NCI-H1092 treated with DMSO at 0.1 percent for 48 hours (cell line): Measurements from ENCODE around the gene CREG2.
"Not testable (repeated sequence)": the region's sequence is repeated elsewhere in the genome, so short reads cannot be mapped to it uniquely, and the experiment has no call there.

ENCODE experiments used
- DNase-seq: peaks from one replicate; lab custom pipeline; 2025; lab: John Stamatoyannopoulos, UW

CREG2 gene

GRCh38 chr2:101372792-101373191 is 14.5 kb downstream of the CREG2 start:
- no peak for DNase-seq

GRCh38 chr2:101371636-101372035 is 15.7 kb downstream of the CREG2 start:
- no peak for DNase-seq

- DNase-seq, result no peak
These were observed 18.2 kb downstream of the CREG2 start for GRCh38 chr2:101369100-101369499.

GRCh38 chr2:101368376-101368775 is 18.9 kb downstream of the CREG2 start:
- no peak for DNase-seq

- no peak for DNase-seq
These were observed 19.8 kb downstream of the CREG2 start for GRCh38 chr2:101367508-101367907.

DNA sequence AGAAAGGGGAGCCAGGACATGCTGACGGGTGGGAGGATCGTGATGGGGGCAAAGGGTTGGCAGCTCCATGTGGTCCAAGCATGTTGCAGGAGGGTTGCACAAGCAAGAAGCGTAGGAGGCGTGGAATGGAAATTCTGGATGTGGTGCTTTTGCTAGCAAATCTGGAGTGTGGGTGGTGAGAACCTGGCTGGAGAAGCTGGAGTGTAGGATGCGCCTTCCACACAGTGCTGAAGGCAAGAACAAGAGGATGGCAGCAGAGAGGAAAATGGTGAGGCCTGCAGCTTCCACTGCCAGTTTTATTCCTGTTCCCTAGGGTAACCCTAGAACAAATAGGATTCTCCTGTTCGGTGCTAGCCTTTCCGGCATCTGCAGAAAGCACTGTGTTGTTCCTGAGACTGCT is 22.4 kb downstream of the CREG2 start:
- DNase-seq, result no peak

DNA sequence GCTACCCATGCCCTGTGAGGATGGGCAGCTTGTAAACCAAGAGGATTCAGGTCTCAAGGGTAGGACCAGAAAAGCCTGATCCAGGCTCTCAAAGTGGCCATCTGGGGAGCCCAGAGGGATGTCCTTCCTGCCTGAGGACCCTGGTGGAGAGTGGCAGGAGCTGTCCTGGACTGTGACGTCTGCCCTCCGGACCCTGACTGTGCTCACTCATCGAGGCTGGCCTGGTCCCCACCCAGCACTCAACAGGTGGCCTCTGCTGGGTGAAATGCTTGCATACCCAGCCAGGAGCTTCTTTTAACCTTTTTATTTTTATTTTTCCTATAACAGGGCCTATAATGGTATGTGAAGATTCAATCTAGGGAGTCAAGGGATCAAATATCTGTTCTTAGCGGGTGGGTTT is 24.5 kb downstream of the CREG2 start:
- DNase-seq, result no peak

- DNase-seq, result no peak
These were observed 25.0 kb downstream of the CREG2 start for GRCh38 chr2:101362316-101362715.

DNA sequence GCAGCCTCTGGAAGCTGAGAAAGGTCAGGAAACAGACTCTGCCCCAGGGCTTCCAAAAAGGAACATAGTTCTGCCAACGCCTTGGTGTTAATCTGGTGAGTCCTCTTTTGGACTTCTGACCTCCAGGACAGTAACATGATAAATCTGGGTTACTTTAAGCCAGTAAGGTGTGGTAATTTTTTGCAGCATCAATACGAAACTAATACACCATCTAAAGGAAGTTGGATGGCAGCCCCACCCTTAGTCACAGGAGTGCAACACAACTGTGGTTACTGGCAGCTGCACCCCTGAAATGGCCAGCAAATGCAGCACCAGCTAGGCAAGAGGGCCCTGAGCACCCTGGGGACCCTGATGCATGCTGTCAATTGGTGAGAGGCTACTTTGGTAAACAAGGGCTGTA is 25.8 kb downstream of the CREG2 start:
- no peak for DNase-seq

DNA sequence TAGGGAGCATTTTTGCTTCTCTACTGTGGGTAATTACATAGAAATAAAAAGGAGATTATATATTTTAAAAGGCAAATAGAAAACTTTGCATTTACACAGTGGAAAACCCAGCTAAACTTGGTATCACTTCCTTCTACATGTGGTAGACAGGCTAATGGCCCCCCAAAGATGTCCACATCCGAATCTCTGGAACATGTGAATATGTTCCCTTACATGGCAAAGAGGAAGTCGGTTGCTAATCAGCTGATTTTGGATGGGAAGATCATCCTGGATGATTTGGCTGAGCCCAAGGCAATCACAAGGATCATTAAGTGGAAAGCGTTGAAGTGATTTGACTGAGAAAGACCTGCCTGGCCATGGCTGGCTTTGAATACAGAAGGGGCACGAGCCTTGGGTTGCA is 26.2 kb downstream of the CREG2 start:
- DNase-seq, result no peak

DNA sequence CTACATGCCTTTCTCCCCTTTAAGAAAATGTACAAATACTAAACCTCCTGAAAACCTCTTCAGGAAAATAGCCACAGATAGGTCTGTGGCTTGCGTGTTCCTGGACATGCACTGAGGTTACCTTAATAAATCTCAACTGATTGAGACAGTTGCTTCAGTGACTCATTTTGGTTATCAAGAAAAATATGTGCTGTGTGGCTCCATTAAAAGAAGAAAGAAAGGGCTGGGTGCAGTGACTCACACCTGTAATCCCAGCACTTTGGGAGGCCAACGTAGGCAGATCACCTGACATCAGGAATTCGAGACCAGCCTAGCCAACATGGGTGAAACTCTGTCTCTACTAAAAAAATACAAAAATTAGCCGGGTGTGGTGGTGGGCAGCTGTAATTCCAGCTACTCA is 27.1 kb downstream of the CREG2 start:
- no peak for DNase-seq

DNA sequence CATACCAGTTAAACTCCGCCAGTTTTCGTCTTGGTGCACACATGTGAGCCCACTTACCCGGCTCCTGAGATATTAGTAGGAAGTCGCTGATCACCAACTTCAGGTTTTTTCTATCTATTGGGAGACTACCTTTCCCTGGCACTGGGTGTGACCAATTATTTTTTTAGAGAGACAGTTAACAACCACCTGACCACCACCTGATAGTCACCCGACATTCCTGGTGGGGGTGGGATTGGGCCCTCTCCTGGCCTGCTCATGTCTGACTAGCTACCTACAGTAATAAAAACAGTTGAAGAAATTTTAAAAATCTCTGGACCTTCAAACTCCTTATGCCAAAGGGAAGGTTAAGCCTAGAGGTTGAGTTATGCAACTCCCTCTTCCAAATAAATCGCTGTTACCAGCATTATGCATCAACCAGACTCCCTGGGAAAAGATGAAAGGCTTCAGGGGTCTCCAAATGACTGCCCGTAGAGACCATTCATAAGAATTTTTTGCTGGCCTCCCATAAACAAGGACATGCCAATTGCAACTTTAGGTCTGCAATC is 27.8 kb downstream of the CREG2 start:
- DNase-seq, result no peak

DNA sequence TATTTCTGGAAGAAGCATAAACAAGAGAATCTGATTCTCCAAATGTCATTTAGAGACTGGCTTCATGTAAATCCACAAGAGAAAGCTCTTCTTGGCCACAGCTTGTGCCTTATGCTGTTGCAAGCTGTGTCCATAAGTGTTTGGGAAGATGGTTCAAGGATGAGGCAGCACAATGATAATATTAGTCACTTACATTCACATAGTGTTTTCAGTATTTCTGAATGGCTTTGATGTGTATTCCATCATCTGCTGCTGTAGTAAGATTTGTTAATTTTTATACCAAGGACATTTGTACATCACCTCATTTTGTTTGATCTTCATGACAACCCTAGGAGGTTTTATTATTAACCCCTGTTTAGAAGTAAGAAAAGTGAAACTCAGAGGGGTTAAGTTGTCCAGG is 29.9 kb downstream of the CREG2 start:
- DNase-seq, result no peak

GRCh38 chr2:101356521-101356920 is 30.8 kb downstream of the CREG2 start:
- DNase-seq, result no peak

DNA sequence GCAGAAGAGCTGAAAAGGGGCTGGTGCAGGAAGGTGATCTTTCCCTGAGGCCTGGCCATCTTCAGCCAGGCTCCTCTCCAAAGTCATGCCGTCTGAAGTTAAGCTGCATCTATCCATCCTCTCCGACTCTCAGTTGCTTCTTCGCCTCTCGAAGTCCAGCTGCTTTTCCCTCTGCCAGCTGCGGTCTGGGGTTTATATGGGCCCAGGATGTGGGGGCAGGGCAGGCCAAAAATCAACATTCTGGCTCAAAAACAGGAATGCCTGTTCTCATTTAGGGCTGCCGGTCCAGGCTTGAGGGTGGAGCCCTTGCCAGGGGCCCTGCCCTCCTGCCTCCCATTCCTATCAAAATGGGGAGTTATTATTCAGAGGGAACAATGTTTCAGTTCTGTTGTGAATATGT is 31.2 kb downstream of the CREG2 start:
- no peak for DNase-seq

- no peak for DNase-seq
These were observed 31.8 kb downstream of the CREG2 start for GRCh38 chr2:101355401-101356054.

GRCh38 chr2:101354420-101355311 is 32.6 kb downstream of the CREG2 start:
- no peak for DNase-seq

GRCh38 chr2:101352631-101353030 is 34.7 kb downstream of the CREG2 start:
- not testable (repeated sequence) for DNase-seq

- DNase-seq, result no peak
These were observed 36.1 kb downstream of the CREG2 start for GRCh38 chr2:101351207-101351606.

GRCh38 chr2:101349893-101350662 is 37.2 kb downstream of the CREG2 start:
- no peak for DNase-seq

DNA sequence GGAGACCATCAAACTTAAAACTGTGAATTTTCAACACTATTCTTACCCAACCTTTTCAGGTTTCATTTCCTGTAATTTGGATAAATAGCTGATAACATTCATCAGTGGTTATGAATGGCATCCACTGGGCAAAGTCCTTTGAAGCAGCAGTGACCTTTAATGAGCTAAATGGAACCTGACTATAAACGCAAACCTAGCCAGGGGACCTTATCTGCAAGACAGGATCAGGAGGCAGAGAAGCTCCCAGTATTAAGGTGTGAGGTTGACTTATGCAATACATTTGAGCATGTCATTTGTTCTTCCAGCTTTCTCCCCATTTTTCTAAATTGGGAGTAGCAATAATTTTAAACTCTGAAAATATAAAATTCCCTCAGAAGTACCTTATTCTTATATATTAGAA is 38.4 kb downstream of the CREG2 start:
- no peak for DNase-seq

GRCh38 chr2:101346909-101347308 is 40.4 kb downstream of the CREG2 start:
- no peak for DNase-seq

GRCh38 chr2:101344137-101344536 is 43.2 kb downstream of the CREG2 start:
- DNase-seq, result no peak
